SK-N-DZ (cell line): ENCODE results near the gene ZNF135. TPM values are rescaled to one million over a fixed set of nuclear protein-coding genes. Genes with fewer than 3 reads are reported as not detected.

ENCODE experiments used
- DNase-seq: peaks from one replicate; pipeline ENCODE4 v3.0.0-alpha.2; 2015; ENCODE audit warnings: low spot score
- polyA plus RNA-seq, 2 experiments: library from polyadenylated mRNA; depleted of rRNA; stranded (reverse); fragments of >200 nt; gene quantifications; 2 replicates each; pipeline ENCODE4 v1.2.3, GENCODE V29; 2014

The ZNF135 gene
- polyA plus RNA-seq (2014; cell fraction: cytosol; rRNA removed), result 1.1 and 1.5 TPM in 2 replicates
- 2.8 and 3.3 TPM in 2 replicates for polyA plus RNA-seq (2014; cell fraction: nucleus; rRNA removed)

DNA sequence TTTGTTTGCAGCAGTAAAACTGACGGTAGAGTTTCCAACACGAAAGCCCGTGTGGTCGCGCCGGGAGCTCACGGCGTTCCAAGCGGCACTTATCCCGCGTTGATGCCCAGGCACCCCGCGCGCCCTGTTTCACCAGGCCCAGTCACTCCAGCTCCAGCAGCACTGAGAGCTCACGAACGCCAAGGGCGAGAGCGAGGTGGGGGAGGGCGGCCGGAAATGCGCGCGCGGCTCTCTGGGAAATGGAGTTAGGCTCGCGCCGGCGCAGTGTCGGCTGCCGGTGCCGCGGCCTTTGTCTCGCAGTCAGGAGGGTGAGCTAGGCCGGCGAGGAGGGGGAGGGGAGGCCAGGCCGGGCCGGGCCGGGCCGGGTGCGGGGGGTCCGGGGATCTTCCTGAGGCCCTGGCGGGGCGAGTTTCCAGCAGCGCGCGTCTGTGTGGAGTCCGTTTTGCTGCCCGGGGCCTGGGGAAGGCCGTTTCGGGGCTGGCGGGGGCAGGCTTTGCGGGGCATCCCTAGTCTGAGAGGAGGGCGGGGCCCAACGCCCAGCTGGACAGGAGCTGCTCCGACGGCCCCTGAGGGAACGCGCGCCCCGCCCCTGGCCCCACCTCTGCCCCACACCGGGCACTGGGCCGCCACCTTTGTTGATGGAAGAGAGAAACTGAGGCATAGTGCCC is at the start of gene ZNF135:
Gene ZNF135 (plus strand): TSS at position 280 of the 668 bp plus-strand sequence. CDS start 721 bp downstream, outside the sequence.
- no peak for DNase-seq

DNA sequence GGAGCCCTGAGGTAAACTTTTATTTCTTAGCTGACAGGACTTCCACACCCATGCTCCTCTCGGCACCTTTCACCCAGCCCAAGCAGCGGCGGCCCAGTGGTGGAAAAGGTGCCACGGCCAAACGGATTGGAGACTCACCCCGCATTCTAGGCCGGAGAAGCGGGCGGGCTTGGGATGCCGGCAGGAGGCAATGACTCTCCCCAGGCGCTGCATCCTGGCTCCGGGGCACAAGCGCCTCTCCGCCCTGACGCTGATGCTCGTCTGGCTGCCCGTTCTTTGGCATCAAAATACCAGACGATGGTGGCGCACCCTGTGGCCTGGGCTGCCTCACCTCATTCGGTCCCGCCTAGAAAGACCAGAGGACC is 49.8 kb upstream of the ZNF135 start:
- DNase-seq, result no peak

DNA sequence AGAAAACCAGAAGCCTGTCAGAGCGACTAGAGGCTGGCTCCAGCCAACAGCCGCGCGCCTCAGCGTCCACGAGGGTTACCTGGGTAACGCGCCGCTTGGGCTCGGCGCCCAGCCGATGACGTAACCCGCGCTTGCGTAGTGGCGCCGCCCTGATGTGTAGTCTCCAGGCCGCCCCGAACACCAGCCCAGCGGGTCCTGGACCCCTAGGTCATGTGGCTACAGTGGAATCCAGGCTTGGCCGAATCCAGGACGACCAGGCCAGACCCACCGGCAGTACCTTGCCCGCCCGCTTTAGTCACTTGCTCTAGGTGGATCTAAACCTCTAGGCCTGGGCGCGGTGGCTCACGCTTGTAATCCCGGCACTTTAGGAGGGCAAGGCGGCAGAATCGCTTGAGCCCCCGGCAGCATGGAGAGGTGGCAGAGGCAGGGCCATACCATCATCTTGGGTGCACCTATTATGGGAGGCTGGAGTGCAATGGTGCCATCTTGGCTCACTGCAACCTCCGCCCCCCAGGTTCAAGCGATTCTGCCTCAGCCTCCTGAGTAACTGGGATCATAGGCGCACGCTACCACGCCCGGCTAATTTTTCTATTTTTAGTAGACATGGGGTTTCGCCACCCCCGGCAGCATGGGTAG is 49.3 kb upstream of the ZNF135 start:
- peak; percentile 80 for DNase-seq

DNA sequence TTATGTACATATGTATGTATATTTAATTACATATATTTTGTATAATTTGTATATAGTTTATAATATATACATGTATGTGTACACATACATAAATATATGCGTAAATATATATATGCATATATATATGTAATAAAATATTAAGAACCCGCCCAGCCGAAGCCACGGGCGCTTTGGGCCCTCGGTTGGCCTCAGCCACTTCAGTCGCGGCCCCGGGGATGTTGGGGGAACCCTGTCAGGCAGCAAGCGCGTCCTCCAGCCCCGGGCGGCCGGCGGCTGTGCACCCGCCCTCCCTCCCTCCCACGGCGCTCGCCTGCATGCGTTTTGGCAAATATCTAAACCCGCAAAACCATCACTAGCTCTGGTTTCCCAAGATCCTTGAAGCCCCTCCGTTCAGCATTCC is 48.6 kb upstream of the ZNF135 start:
- DNase-seq, result no peak

DNA sequence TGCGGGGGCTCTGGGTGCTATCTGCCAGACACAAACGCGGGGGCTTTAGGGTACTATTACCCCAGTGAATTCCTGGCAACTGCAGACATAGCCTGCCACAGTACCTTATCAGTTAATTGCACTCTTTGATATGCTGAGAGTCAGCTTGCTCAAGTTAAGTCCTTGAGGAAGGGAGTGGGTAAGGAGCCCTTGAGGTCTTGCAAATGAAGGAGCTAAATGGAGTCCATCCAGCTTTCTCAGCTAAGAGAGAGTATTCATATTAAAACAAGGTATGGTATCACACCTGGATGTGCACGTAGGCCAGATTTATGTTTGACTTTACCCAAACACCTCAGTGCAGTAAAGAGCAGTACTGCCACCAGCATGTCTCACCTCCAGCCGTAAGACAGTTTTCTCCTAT is 44.9 kb upstream of the ZNF135 start:
- no peak for DNase-seq

DNA sequence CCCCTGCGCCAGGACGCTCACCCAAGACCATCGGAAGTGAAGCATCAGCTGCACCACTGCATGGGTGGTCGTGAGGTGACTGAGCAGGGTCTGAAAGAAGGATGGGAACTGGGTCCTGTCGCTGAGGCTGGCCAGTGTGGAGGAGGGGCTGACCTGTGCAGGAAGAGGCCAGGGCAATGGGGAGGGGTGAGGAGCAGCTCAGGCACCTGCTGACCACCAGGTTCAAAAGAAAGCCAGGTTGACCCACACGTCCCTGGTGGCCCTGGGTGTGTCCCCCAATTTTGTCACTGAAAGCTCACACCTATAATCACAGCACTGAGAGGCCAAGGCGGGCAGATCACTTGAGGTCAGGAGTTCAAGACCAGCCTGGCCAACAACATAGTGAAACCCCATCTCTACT is 39.0 kb upstream of the ZNF135 start:
- no peak for DNase-seq

DNA sequence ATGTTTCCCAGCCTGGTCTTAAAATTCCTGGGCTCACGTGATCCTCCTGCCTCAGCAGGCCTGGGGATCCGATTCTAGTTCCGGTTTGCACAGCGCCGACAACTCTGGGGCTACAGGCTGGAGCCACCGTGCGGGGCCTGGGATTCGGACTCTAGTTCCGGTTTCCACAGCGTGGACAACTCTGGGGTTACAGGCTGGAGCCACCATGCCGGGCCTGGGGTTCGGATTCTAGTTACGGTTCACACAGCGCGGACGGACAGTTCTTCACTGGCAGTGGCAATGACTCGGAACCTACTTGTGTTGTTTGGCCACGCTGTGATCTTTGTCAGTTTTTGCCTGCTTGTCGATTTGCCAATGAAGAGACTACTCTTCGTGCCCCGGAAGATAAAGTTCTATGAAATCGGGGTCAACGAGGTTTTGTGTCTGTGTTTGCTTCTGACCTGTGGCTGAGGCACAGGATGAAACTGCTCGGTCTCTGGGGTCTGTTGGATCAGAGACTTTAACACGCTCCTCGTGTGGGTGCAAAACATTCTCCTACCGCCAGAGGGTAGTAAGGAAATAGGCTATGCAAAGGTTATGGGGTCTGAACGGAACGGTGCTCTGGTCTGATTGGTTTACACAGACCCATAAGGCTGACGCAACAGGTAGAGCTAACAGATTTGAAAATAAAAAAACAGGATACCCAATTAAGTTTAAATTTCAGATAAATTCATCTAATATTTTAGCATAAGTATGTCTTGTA is 37.4 kb upstream of the ZNF135 start:
- DNase-seq, result peak; percentile 51

DNA sequence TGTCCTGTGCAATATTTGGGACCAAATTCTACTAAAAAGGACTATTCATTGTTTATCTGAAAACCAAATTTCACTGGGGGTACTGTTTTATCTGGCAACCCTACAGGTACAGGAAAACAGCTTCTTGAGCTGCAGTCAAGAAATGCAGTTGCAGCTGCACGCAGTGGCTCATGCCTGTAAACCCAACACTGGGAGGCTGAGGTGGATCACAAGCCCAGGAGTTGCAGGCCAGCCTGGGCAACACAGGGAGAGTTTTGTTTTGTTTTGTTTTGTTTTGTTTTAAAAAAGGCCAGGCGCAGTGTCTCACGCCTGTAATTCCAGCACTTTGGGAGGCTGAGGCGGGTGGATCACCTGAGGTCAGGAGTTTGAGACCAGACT is 36.8 kb upstream of the ZNF135 start:
- DNase-seq, result no peak

DNA sequence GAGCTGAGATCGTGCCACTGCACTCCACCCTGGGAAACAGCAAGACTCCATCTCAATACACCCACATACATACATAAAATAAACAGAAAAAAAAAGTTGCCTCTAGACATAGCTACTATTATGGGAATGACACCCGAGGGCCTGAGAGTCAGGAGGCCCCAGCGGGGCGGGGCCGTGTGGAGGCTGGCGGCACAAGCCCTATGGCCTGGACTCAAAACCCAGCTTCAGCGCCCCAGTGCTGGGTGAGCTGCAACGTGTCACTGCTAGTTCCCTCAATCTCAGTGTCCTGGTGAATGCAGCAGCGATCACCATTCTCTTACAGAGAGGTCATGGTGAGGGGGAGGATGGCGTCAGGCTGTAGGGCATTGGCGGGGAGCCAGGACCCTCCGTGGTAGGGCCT is 34.4 kb upstream of the ZNF135 start:
- no peak for DNase-seq

DNA sequence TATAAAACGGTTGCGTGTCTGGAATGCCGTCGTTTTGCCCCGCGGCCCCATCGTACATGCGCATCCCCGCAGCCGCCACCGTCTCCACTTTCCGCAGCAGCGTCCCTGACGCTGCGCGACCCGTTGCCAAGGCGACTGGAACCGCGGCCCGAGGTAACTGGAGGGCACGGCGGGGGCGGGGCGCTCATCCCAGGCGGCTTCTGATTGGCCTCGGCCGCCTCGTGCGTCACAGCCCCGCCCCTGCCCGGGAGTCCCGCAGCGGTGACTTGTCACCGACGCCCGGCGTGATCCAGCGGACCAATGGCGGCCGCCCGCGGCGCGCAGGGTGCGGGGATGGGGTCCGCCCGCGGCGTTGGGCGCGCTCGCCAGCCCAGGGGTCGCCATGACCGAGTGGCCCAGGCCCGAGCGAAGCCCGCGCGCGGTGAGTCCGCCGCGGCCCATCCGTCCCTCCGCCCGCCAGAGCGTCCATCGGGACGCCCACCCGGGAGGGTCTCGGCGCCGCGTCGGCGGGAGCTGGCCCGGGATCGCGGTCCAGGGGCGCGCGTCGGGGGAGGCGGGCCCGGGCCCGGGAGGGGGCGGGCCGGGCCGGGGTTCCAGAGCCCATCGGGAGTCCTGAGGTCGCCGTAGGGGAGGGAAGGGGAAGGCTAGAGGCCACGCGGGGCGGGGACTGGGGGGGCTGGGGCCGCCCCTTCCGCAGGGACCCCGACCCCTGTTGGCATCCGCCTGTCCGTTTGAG is 25.2 kb upstream of the ZNF135 start, which contains the start of gene ZSCAN1:
Gene ZSCAN1 (plus strand): TSS at position 285 of the 736 bp plus-strand sequence. CDS start 3,812 bp downstream, outside the sequence.
- peak; percentile 82 for DNase-seq

DNA sequence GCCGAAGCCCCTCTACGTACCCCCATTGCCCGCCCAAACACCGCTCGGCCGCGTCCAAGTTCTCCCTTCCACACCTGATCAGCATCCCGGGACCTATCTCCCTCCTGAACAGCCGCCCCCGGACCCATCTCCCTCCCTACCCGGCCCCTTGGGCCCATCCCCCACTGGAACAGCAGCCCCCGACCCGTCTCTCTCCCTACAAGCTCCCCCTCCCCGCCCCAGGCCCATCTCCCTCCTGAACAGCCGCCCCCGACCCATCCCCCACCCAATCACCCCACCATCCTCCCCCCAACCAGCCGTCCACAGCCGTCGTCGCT is 24.6 kb upstream of the ZNF135 start:
- no peak for DNase-seq

DNA sequence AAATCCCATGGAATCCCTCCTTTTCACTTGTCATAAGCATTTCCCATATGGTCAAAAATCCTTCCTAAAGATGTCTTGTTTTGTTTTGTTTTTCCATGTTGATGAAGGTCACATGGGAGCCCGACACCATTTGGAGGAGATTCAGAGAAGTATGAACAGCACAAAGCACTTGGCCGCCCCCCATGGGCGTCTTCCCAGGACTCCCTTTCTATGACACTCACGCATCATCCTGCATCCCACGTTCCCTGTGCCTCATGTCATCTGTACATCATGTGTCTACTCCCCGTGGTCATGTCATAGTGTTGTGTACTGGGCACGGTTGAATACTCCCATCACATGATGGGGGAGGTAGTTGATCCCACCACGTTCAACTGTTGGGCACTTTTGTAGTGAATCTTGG is 23.2 kb upstream of the ZNF135 start:
- DNase-seq, result no peak

DNA sequence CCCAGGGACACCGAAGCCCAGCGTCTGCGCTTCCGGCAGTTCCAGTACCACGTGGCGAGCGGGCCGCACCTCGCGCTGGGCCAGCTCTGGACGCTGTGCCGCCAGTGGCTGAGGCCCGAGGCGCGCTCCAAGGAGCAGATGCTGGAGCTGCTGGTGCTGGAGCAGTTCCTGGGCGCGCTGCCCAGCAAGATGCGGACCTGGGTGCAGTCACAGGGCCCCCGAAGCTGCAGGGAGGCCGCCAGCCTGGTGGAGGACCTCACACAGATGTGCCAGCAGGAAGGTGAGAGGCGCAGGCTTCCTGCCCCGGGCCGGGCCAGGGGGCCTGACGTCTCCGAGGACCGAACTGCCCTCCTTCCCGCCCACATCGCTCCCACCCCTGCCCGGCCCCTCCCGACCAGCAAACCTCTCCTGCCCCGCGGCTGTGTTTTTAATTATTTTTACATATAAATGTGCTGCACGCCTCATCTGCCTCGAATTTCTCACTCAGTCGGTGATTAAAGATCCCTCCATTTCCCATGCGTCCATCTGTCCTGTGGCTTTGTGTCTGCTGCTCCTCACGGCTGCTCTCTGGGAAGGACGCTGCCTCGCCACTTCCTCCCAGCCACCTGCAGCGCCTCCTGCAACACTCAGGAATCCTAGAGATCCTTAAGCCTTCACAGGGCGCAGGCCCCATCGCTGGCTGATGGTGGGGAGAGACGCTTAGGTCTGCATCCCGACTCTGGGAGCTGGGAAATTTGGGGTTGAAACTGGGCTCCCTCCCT is 21.0 kb upstream of the ZNF135 start:
- DNase-seq, result no peak

DNA sequence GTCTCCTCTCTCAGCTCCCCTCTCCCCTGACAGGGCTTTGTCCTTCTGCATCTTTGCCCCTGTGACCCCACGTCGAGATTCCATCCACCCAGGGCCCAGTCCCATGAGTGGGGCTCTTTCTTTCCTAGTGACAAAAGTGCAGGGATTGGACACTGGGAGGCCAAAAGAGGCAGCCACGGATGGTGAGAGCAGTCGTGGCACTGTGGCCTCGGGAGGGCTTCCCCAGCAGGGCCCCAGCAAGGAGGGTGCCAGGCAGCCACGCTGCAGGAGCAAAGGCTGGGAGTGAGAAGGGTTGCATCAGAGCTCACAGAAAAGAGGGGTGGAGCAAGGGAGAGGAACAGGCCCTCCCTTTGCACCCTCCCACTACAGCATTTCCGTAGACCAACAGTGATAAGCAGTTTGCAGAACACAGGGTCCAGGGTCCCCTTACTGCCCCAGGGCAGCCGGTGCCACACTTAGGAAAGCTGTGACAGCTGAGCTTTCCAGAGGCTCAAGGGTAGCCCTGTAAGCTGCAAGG is 20.3 kb upstream of the ZNF135 start:
- DNase-seq, result no peak

DNA sequence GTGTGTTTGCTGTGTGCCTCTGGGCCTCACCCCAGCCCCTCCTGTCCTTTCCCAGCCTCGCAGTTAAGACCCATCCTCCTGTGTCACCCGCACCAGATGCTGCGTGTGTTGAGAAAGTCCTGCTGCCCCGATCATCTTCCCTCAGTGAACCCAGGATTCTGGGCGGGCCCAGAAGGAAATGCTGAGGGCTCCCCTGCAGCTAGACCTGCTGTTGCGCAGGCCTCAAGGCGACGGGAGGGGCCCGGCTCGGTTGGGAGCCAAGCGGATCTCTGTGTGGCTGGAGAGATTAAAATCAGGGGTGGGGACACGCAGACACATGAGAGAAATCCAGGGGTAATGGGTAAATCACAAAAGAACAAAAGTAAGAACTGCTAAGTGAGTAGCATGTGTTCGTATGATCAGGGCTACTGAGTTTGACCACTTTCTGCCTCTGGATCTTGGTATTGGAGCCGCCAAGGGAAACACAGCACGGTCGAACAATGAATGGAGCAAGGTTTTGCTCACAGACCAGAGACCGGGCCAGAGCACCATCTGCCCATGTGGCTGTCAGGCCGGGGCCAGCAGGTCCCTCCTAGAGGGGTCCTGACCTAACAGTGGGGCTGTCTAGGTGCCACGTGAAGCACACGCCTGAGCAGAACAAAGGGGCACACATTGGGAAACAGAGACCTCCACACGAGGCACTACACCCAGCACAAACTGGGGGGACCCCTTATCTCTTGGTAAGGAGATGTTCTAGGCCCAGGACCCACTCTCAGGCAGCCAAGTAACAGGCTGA is 18.1 kb upstream of the ZNF135 start:
- DNase-seq, result no peak

DNA sequence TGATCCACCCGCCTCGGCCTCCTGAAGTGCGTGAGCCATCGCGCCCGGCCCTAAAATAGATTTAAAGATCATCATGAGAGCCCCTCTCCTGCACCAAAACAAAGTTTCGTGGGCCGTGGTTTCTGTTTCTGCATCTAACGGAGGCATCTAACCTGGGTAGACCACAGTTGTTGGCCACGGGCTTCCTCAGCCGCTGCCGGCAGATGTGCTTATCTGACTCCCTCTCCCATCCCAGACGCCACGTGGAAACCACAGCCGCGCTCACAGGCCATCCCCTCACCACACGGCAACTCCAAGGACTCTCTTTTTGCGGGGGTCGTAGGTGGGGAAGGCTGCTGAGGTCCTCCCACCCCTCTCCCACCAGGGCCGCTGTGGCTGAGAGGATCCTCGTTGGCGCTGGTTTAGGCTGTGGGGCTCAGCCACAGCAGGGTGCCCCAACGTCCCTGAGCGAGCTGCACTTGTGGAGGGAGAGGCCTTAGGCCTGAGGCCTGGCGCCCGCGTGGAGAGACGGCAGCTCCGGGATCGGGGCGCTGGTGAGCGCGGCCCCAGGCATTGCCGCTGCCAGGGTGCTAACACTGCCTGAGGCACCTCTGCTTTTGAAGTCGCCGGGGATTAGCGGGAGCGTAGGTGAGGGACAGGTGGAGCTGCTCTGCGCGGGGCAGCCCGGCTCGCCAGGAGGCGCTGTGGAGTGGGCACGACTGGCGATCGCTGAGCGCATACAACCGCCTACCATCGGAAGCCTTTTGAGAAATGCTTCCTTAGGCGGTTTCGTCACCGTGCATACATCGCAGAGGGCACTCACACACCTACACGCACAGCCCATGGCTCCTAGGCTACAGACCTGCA is 16.4 kb upstream of the ZNF135 start:
- no peak for DNase-seq

DNA sequence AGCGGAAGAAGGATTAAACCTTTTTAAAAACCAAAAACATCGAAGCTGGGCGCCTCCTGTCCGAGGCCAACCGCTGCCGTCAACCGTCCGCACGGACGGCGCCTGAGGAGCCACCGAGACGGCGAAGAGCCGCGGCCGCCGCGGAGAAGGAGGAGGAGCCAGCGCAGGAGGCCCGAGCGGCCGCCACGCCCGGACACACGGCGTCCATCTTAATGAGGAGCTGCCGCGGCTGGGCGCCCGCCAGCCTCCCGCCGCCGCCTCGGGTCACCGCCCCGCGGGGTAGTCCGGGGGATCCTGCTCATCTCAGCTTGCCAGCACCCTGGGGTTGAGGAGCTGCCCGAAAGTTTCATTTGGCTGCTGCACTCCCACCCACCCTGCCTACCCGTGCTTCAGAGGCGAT is 14.7 kb upstream of the ZNF135 start:
- DNase-seq, result no peak

DNA sequence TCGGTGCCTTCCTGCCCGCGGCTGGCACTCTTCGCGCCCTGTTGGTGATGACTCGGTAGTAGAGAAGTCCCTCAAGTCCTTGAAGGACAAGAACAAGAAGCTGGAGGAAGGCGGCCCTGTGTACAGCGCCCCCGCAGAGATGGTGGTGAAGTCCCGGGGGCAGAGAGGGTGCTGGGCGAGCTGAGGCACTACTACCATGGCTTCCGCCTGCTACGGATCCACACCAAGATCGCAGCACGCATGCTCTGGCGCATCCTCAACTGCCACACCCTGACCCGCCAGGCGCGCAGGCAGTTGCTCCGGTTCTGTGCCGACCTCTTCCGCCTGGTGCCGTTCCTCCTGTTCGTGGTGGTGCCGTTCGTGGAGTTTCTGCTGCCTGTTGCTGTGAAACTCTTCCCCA is 14.2 kb upstream of the ZNF135 start:
- DNase-seq, result no peak

DNA sequence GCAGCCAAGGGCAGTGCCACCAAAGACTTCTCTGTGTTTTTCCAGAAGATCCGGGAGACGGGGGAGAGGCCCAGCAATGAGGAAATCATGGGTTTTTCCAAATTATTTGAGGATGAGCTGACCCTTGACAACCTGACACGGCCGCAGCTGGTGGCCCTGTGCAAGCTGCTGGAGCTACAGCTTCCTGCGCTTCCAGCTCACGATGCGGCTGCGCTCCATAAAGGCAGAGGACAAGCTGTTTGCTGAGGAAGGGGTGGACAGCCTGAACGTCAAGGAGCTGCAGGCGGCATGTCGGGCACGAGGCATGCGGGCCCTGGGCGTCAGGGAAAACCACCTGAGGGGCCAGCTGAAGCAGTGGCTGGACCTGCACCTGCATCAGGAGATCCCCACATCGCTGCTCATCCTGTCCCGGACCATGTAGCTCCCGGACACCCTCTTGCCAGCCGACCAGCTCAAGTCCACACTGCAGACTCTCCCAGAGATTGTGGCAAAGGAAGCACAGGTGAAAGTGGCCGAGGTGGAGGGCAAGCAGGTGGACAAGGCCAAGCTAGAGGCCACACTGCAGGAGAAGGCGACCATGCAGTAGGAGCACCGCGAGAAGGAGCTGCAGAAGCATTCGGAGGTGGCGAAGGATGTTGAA is 13.6 kb upstream of the ZNF135 start:
- no peak for DNase-seq
